ENCODE measurements around the gene AUTS2. TPM values are rescaled to one million over a fixed set of nuclear protein-coding genes. Genes with fewer than 3 reads are reported as not detected.

The AUTS2 gene
- total and polyA plus RNA-seq, 2 of the 8 experiments (the other 6 are each of a cell fraction or from before 2014, with no cell fraction given): 25.9 to 101 TPM

DNA sequence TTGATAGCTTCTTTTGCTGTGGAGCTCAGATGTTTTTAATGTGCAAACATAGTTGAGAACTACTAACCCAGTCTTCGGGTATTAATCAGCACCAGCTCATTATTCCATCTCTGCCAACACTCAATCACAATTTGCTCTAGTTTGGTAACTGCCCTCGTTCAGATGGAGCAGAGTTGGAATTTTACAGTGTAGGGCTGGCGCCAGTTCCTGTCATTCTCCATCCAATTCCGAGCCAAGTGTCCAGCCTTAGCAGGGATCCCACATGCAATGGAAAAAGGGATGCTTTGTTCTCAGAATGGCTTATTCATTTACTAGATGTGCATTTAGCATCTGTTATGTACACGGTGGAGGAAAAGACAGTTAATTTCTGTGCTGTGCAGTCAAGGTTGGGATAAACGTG, 1029.2 kb downstream of the AUTS2 start:
- no peak overlapping the region for H3K56ac ChIP-seq (replicated peaks; ENCODE audit: insufficient read length, low read depth, low read length)
- H2BK20ac ChIP-seq (ENCODE audit: low read length): no peak overlapping the region
- H4K8ac ChIP-seq (ENCODE audit: extremely low read depth, insufficient read depth, low read length): no peak overlapping the region
- H3K9me3 ChIP-seq (ENCODE audit: insufficient read depth in 2 of 2, low read depth in 1 of 2, low read length in 1 of 2): no peaks in the 10 kb centered on the region
- H3K36me3 ChIP-seq (ENCODE audit: control insufficient read depth in 2 of 4, insufficient read depth in 4 of 4, low read length in 3 of 4): no peaks in the 10 kb centered on the region; a peak in 1 of 8 replicates
- no peaks in the 10 kb centered on the region; a peak in 2 of 7 replicates for H3K27me3 ChIP-seq (replicated peaks in 1 of 4; ENCODE audit: control insufficient read depth in 3 of 4, extremely low read depth in 1 of 4, insufficient read depth in 3 of 4, low read length in 3 of 4)
- FAIRE-seq (no peak), DNase-seq (ENCODE audit: low read depth in 1 of 2, low spot score in 2 of 2) (no peak)
- H2BK120ac ChIP-seq (replicated peaks; ENCODE audit: low read depth, low read length): no peak overlapping the region
- H3K23me2 ChIP-seq (ENCODE audit: low read depth, low read length): no peaks in the 10 kb centered on the region
- H3K79me1 ChIP-seq (ENCODE audit: low read depth, low read length): no peaks in the 10 kb centered on the region
- H2BK12ac ChIP-seq (ENCODE audit: low read depth, low read length): no peak overlapping the region
- POLR2A ChIA-PET (ENCODE audit: partially characterized antibody): no interaction called here
- H4K91ac ChIP-seq (replicated peaks; ENCODE audit: insufficient read length, low read length): no peak overlapping the region
- no peak overlapping the region for H3K18ac ChIP-seq (ENCODE audit: extremely low read depth, low read length)
- H2AK5ac ChIP-seq (ENCODE audit: low read depth, low read length): no peak overlapping the region
- H2BK5ac ChIP-seq (ENCODE audit: low read depth, low read length): no peak overlapping the region
- H3K27ac ChIP-seq (ENCODE audit: low read depth, low read length): no peak overlapping the region
- no peak overlapping the region for H2AFZ ChIP-seq (ENCODE audit: low read length)
- no peak overlapping the region for H4K5ac ChIP-seq (ENCODE audit: insufficient read length, low read depth, low read length)
- peaks cover 3 to 17% (median 11%) of the 10 kb centered on the region in 4 experiments; a peak in 6 of 7 replicates for H3K4me1 ChIP-seq (replicated peaks in 1 of 4; ENCODE audit: control insufficient read depth in 3 of 4, insufficient read depth in 4 of 4, low read length in 3 of 4)
- H3K4ac ChIP-seq (replicated peaks; ENCODE audit: insufficient read length, low read depth, low read length): no peak overlapping the region
- no peak overlapping the region for H3K4me3 ChIP-seq (ENCODE audit: extremely low read depth in 1 of 4, insufficient read depth in 2 of 4, low read depth in 3 of 4, low read length in 4 of 4)
- H3K79me2 ChIP-seq (ENCODE audit: control insufficient read depth in 1 of 2, insufficient read depth in 2 of 2, low read length in 2 of 2): no peaks in the 10 kb centered on the region
- H3K23ac ChIP-seq (ENCODE audit: insufficient read length): no peak overlapping the region
- no peak overlapping the region for H3K9ac ChIP-seq (replicated peaks in 1 of 4; ENCODE audit: extremely low read depth in 1 of 4, low read depth in 3 of 4, low read length in 3 of 4)
- CTCF ChIA-PET (ENCODE audit: partially characterized antibody): interaction anchor here (1.0 kb wide), 1 partner anchor 15 kb away, joined by 3 read pairs; no protein-coding TSS in a partner anchor
- no peaks in the 10 kb centered on the region for H4K20me1 ChIP-seq (replicated peaks in 1 of 2; ENCODE audit: control insufficient read depth in 1 of 2, insufficient read depth in 2 of 2, low read length in 2 of 2)
- 89% methylated on average over 6 of the region's 6 CpGs; no CpG with 5 or more reads in 1 of the 2 experiments for WGBS, 2 experiments (ENCODE audit: extremely low coverage in 1 of 2, insufficient coverage in 1 of 2, insufficient read length in 1 of 2, insufficient replicate concordance in 2 of 2, low coverage in 1 of 2, low lambda C conversion rate in 2 of 2, missing lambda C conversion rate in 1 of 2)
- H3K14ac ChIP-seq (ENCODE audit: insufficient read length): no peak overlapping the region
- no peak overlapping the region for H3K4me2 ChIP-seq (ENCODE audit: insufficient read depth in 1 of 2, low read depth in 2 of 2, low read length in 2 of 2)
- H2BK15ac ChIP-seq (ENCODE audit: low read length): no peak overlapping the region
- no peak for TF ChIP-seq SIX5 (IDR thresholded peaks at IDR 0.05; ENCODE audit: low read depth, low read length)
- no peak for TF ChIP-seq SUZ12 (IDR thresholded peaks at IDR 0.05; ENCODE audit: low read length)
- TF ChIP-seq, protein P1, sequence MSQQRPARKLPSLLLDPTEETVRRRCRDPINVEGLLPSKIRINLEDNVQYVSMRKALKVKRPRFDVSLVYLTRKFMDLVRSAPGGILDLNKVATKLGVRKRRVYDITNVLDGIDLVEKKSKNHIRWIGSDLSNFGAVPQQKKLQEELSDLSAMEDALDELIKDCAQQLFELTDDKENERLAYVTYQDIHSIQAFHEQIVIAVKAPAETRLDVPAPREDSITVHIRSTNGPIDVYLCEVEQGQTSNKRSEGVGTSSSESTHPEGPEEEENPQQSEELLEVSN (IDR thresholded peaks at IDR 0.05): no peak
- TF ChIP-seq NRF1 (IDR thresholded peaks at IDR 0.05; ENCODE audit: low read depth, low read length): no peak
- no peak for TF ChIP-seq KDM5A (IDR thresholded peaks at IDR 0.05; ENCODE audit: low read length)
- no peak for TF ChIP-seq TAF1 (IDR thresholded peaks at IDR 0.05; ENCODE audit: low read depth, low read length)
- TF ChIP-seq, protein P2, sequence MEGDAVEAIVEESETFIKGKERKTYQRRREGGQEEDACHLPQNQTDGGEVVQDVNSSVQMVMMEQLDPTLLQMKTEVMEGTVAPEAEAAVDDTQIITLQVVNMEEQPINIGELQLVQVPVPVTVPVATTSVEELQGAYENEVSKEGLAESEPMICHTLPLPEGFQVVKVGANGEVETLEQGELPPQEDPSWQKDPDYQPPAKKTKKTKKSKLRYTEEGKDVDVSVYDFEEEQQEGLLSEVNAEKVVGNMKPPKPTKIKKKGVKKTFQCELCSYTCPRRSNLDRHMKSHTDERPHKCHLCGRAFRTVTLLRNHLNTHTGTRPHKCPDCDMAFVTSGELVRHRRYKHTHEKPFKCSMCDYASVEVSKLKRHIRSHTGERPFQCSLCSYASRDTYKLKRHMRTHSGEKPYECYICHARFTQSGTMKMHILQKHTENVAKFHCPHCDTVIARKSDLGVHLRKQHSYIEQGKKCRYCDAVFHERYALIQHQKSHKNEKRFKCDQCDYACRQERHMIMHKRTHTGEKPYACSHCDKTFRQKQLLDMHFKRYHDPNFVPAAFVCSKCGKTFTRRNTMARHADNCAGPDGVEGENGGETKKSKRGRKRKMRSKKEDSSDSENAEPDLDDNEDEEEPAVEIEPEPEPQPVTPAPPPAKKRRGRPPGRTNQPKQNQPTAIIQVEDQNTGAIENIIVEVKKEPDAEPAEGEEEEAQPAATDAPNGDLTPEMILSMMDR (IDR thresholded peaks at IDR 0.05; ENCODE audit: control extremely low read depth in 1 of 3, insufficient read depth in 1 of 3, low read depth in 1 of 3, low read length in 3 of 3): no peak
- TF ChIP-seq RFX5 (IDR thresholded peaks at IDR 0.05; ENCODE audit: borderline replicate concordance, low read depth, low read length): no peak
- no peak for TF ChIP-seq HDAC2 (IDR thresholded peaks at IDR 0.05; ENCODE audit: borderline replicate concordance in 1 of 2, low read depth in 2 of 2, low read length in 2 of 2)
- TF ChIP-seq TEAD4 (IDR thresholded peaks at IDR 0.05; ENCODE audit: low read depth, low read length): no peak
- TF ChIP-seq BCL11A (IDR thresholded peaks at IDR 0.05; ENCODE audit: low read depth in 2 of 2, low read length in 2 of 2): no peak
